GM23248 (cell line): ENCODE measurements around the gene ZSWIM4.

Experiments used
- EZH2 ChIP-seq: fragments of 200-600 bp; sonication (generic); IDR thresholded peaks from 2 replicates; pipeline ENCODE4 v1.6.1; 2018; ENCODE audit warnings: antibody characterized with exemption, mild to moderate bottlenecking; ENCODE audit not compliant: insufficient read depth, poor library complexity, severe bottlenecking
- EZH2phosphoT487 ChIP-seq: fragments of 200-600 bp; sonication (generic); IDR thresholded peaks from 2 replicates; pipeline ENCODE4 v1.6.1; 2018; ENCODE audit warnings: antibody characterized with exemption, moderate library complexity, mild to moderate bottlenecking, low read depth; ENCODE audit not compliant: insufficient read depth

DNA sequence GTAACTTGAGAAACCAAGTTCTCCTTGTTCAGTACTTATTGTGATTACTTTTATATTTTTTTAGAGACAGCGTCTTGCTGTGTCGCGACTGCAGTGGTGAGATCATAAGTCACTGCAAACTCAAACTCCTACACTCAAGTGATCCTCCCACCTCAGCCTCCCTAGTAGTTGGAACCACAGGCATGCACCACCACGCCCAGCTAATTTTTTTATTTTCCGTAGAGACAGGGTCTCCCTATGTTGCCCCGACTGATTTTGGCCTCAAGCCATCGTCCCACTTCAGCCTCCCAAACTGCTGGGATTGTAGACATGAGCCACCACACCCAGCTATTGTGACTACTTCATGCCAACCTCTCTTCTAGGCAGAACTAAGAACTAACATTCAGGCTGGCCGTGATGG, 12.7 kb upstream of the ZSWIM4 start:
- TF ChIP-seq EZH2phosphoT487 (no peak), EZH2 (no peak)
